HepG2 (cell line): Measurements from ENCODE around the gene RHOG. TPM values are rescaled to one million over a fixed set of nuclear protein-coding genes. Genes with fewer than 3 reads are reported as not detected.

Experiments
- BHLHE40 ChIP-seq: IDR thresholded peaks from 2 replicates; pipeline ENCODE4 v1.6.1; 2011; ENCODE audit warnings: low read length, improper control_type of control experiment
- ETS1 ChIP-seq: sonication (generic); formaldehyde crosslinking; IDR thresholded peaks from 2 replicates; pipeline ENCODE4 v1.4.0; 2020; ENCODE audit warnings: missing genetic modification reagents
- FOXP4 ChIP-seq: sonication (generic); formaldehyde crosslinking; IDR thresholded peaks from 2 replicates; pipeline ENCODE4 v1.4.0; 2020; ENCODE audit warnings: missing genetic modification reagents
- HNF1B ChIP-seq: sonication (generic); formaldehyde crosslinking; IDR thresholded peaks from 2 replicates; pipeline ENCODE4 v1.5.1; 2020; ENCODE audit warnings: mild to moderate bottlenecking, moderate library complexity, missing genetic modification reagents
- MATR3 ChIP-seq: sonication (generic); formaldehyde crosslinking; IDR thresholded peaks from 2 replicates; pipeline ENCODE4 v1.4.0; 2020; ENCODE audit warnings: missing genetic modification reagents
- NCOR1 ChIP-seq: fragments of 200-600 bp; sonication (generic); IDR thresholded peaks from 2 replicates; pipeline ENCODE4 v1.7.0; 2017; ENCODE audit warnings: antibody characterized with exemption, low read length, borderline replicate concordance
- ONECUT2 ChIP-seq: sonication (generic); formaldehyde crosslinking; IDR thresholded peaks from 2 replicates; pipeline ENCODE4 v1.4.0; 2020; ENCODE audit warnings: missing genetic modification reagents
- PHF5A ChIP-seq: IDR thresholded peaks from one replicate; pipeline ENCODE4 v1.6.1; 2018; ENCODE audit warnings: low read depth, missing genetic modification reagents; ENCODE audit not compliant: unreplicated experiment
- RAD51 ChIP-seq: fragments of 450-650 bp; IDR thresholded peaks from 2 replicates; pipeline ENCODE4 v1.6.1; 2016; ENCODE audit warnings: borderline replicate concordance
- RXRB ChIP-seq: IDR thresholded peaks from 2 replicates; pipeline ENCODE4 v1.6.1; 2016; ENCODE audit warnings: borderline replicate concordance, missing genetic modification reagents, missing compliant biosample characterization
- SAFB2 ChIP-seq: sonication (generic); formaldehyde crosslinking; IDR thresholded peaks from 2 replicates; pipeline ENCODE4 v1.5.1; 2020; ENCODE audit warnings: missing genetic modification reagents, low read depth, mild to moderate bottlenecking, borderline replicate concordance
- SETDB1 ChIP-seq: sonication (generic); formaldehyde crosslinking; IDR thresholded peaks from 2 replicates; pipeline ENCODE4 v1.5.1; 2020; ENCODE audit warnings: missing genetic modification reagents, mild to moderate bottlenecking, borderline replicate concordance
- TEF ChIP-seq: sonication (generic); formaldehyde crosslinking; IDR thresholded peaks from 2 replicates; pipeline ENCODE4 v1.5.0; 2020; ENCODE audit warnings: missing genetic modification reagents
- ZBTB38 ChIP-seq: sonication (generic); formaldehyde crosslinking; IDR thresholded peaks from 2 replicates; pipeline ENCODE4 v1.5.1; 2020; ENCODE audit warnings: mild to moderate bottlenecking, missing genetic modification reagents
- ZNF33B ChIP-seq: sonication (generic); formaldehyde crosslinking; IDR thresholded peaks from 2 replicates; pipeline ENCODE4 v1.5.1; 2020; ENCODE audit warnings: mild to moderate bottlenecking, missing genetic modification reagents
- ZNF646 ChIP-seq: sonication (generic); formaldehyde crosslinking; IDR thresholded peaks from 2 replicates; pipeline ENCODE4 v1.9.0; 2021; ENCODE audit warnings: mild to moderate bottlenecking, missing genetic modification reagents
- polyA plus RNA-seq, 8 experiments: library from polyadenylated mRNA; depleted of rRNA in 3 of 8; stranded (reverse) in 7 of 8; unstranded in 1 of 8; fragments of >200 nt; fragmentation: Illumina TruSeq in 4 of 8; extraction: Trizol in 4 of 8; gene quantifications; 2 replicates each; pipeline versions ENCODE4 v1.2.1 to v1.2.3, GENCODE V29; 2011 to 2016; ENCODE audit warnings: low read depth in 4 of 8, missing spikeins in 1 of 8, mixed read lengths in 1 of 8; ENCODE audit not compliant: insufficient read depth in 1 of 8
- total RNA-seq, 5 experiments: library from RNA; depleted of rRNA; stranded (reverse); fragments of >200 nt; fragmentation: Illumina TruSeq; extraction: Trizol; gene quantifications; 2 replicates each; pipeline ENCODE4 v1.2.3, GENCODE V29; 2016; ENCODE audit warnings: low read depth in 1 of 5

The RHOG gene
- total and polyA plus RNA-seq, 2 of the 13 experiments (the other 11 are each of a cell fraction or from before 2014, with no cell fraction given), result 7.7 to 23.4 TPM

- TF ChIP-seq HNF1B (CRISPR knock-in tag) (peak; percentile 99), FOXP4 (peak; percentile 91), BHLHE40 (no peak), SAFB2 (CRISPR knock-in tag) (no peak), ZNF646 (peak; percentile 84; the same call in 1 of the 2 replicates), PHF5A (CRISPR knock-in tag) (peak; percentile 36), ETS1 (CRISPR knock-in tag) (no peak), RXRB (peak; percentile 71; the same call in 1 of the 2 replicates), ZBTB38 (CRISPR knock-in tag) (no peak), NCOR1 (peak; percentile 27; the same call in 1 of the 2 replicates), TEF (CRISPR knock-in tag) (no peak), ONECUT2 (CRISPR knock-in tag) (no peak), SETDB1 (CRISPR knock-in tag) (no peak), MATR3 (CRISPR knock-in tag) (no peak), RAD51 (no peak), ZNF33B (CRISPR knock-in tag) (no peak)
Observed at GRCh38 chr11:3879967-3880542, 39.3 kb upstream of the RHOG start (continued).
